SK-N-SH (cell line): ENCODE measurements around the gene TLX1.

Experiments used
- CHD2 ChIP-seq: fragments of 150-350 bp; IDR thresholded peaks from 2 replicates; pipeline ENCODE4 v1.6.1; 2018; ENCODE audit warnings: low read length; ENCODE audit not compliant: partially characterized antibody
- CTCF ChIP-seq: fragments of 200-600 bp; sonication (generic); IDR thresholded peaks from 2 replicates; pipeline ENCODE4 v1.6.1; 2017; ENCODE audit warnings: antibody characterized with exemption, mild to moderate bottlenecking, moderate library complexity
- EP300 ChIP-seq, 2 experiments: IDR thresholded peaks; 2 replicates each; pipeline versions ENCODE4 v1.4.0 to v1.6.1; 2012; ENCODE audit warnings: borderline replicate concordance in 1 of 2, low read depth in 1 of 2, low read length in 1 of 2
- EZH2phosphoT487 ChIP-seq: fragments of 200-600 bp; sonication (generic); IDR thresholded peaks from 2 replicates; pipeline ENCODE4 v1.6.1; 2017; ENCODE audit warnings: low read depth, mixed run types, mild to moderate bottlenecking, antibody characterized with exemption, moderate library complexity, borderline replicate concordance
- FOXJ3 ChIP-seq: sonication (generic); formaldehyde crosslinking; IDR thresholded peaks from 2 replicates; pipeline ENCODE4 v1.5.1; 2020; ENCODE audit warnings: mild to moderate bottlenecking, missing genetic modification reagents
- FOXM1 ChIP-seq: IDR thresholded peaks from 2 replicates; pipeline ENCODE4 v1.4.0; 2012; ENCODE audit warnings: low read depth, mild to moderate bottlenecking
- JUND ChIP-seq: IDR thresholded peaks from 2 replicates; pipeline ENCODE4 v1.4.0; 2012
- MAX ChIP-seq: IDR thresholded peaks from 2 replicates; pipeline ENCODE4 v1.4.0; 2012; ENCODE audit warnings: low read depth
- POLR2AphosphoS5 ChIP-seq: IDR thresholded peaks from 2 replicates; pipeline ENCODE4 v1.6.1; 2012; ENCODE audit warnings: low read depth, low read length
- RAD21 ChIP-seq: IDR thresholded peaks from 2 replicates; pipeline ENCODE4 v1.6.1; 2012; ENCODE audit warnings: mild to moderate bottlenecking, low read length
- REST ChIP-seq: IDR thresholded peaks from 2 replicates; pipeline ENCODE4 v1.6.1; 2012; ENCODE audit warnings: mild to moderate bottlenecking, low read depth, low read length, moderate library complexity
- RFX5 ChIP-seq: IDR thresholded peaks from 2 replicates; pipeline ENCODE4 v1.6.1; 2012; ENCODE audit warnings: mild to moderate bottlenecking, improper control_type of control experiment, low read length
- TAF1 ChIP-seq: IDR thresholded peaks from 2 replicates; pipeline ENCODE4 v1.6.1; 2012; ENCODE audit warnings: low read depth, mild to moderate bottlenecking, low read length, moderate library complexity, borderline replicate concordance
- USF2 ChIP-seq: fragments of 150-350 bp; IDR thresholded peaks from 2 replicates; pipeline ENCODE4 v1.6.1; 2017; ENCODE audit warnings: antibody characterized with exemption, low read length, low read depth, borderline replicate concordance

- TF ChIP-seq POLR2AphosphoS5 = no peak
- no peak for TF ChIP-seq MAX
- TF ChIP-seq CTCF = no peak
- no peak for TF ChIP-seq RFX5
- TF ChIP-seq EZH2phosphoT487 = no peak
- no peak for TF ChIP-seq EP300 (IDR thresholded peaks at IDR 0.05; ENCODE audit: borderline replicate concordance in 1 of 2, low read depth in 1 of 2, low read length in 1 of 2)
- TF ChIP-seq USF2 = no peak
- no peak for TF ChIP-seq RAD21
- no peak for TF ChIP-seq TAF1
- TF ChIP-seq CHD2 = no peak
- TF ChIP-seq JUND = no peak
- TF ChIP-seq REST = no peak
- TF ChIP-seq FOXJ3 = no peak
- no peak for TF ChIP-seq FOXM1
These were observed 14.8 kb downstream of the TLX1 start for GRCh38 chr10:101145750-101146391.
